AG09319 (cell line): ENCODE results near the gene ZIC1.
A peak's percentile ranks its signal among the peaks of the same experiment; 100 is the strongest.

ENCODE experiments used
- DNase-seq: peaks from one replicate; pipeline ENCODE4 v3.0.0-alpha.2; 2010; ENCODE audit warnings: low read depth; ENCODE audit errors: extremely low read depth
- CTCF ChIP-seq: IDR thresholded peaks from 2 replicates; pipeline ENCODE4 v1.5.1; 2011; ENCODE audit warnings: low read depth, mild to moderate bottlenecking, inconsistent platforms, low read length, moderate library complexity

Gene ZIC1

GRCh38 chr3:147388700-147389580 is 20.2 kb upstream of the ZIC1 start:
- DNase-seq, result no peak
- no peak for TF ChIP-seq CTCF

GRCh38 chr3:147389717-147390116 is 19.4 kb upstream of the ZIC1 start:
- DNase-seq, result no peak
- TF ChIP-seq CTCF, result no peak

- TF ChIP-seq CTCF, result no peak
- no peak for DNase-seq
Observed at GRCh38 chr3:147390589-147391569, 18.3 kb upstream of the ZIC1 start.

GRCh38 chr3:147391781-147392624 is 17.2 kb upstream of the ZIC1 start:
- TF ChIP-seq CTCF, result peak; percentile 11
- no peak for DNase-seq

- DNase-seq, result no peak
- TF ChIP-seq CTCF, result no peak
Observed at GRCh38 chr3:147392625-147392946, 16.6 kb upstream of the ZIC1 start.

- TF ChIP-seq CTCF, result no peak
- no peak for DNase-seq
Observed at GRCh38 chr3:147393261-147393942, 15.8 kb upstream of the ZIC1 start.
